ENCODE data around the gene RPL39.
"Not testable (repeated sequence)": the region's sequence is repeated elsewhere in the genome, so short reads cannot be mapped to it uniquely, and the experiment has no call there.

RPL39 gene

GRCh38 chrX:119763181-119763580 lies 28.2 kb downstream of the RPL39 start:
- DNase-seq (ENCODE audit: low spot score) = no peak

- DNase-seq (ENCODE audit: low spot score) = no peak
Observed at GRCh38 chrX:119762718-119763117, 28.7 kb downstream of the RPL39 start.

GRCh38 chrX:119760026-119760877 lies 31.2 kb downstream of the RPL39 start:
- DNase-seq (ENCODE audit: low spot score) = no peak

GRCh38 chrX:119759248-119759766 lies 32.1 kb downstream of the RPL39 start:
- DNase-seq (ENCODE audit: low spot score) = no peak

- no peak for DNase-seq (ENCODE audit: low spot score)
Observed at GRCh38 chrX:119758731-119759247, 32.6 kb downstream of the RPL39 start.

- DNase-seq (ENCODE audit: low spot score) = peak; percentile 16
Observed at GRCh38 chrX:119757979-119758730, 33.3 kb downstream of the RPL39 start, which contains the start of gene SOWAHD. Gene SOWAHD, plus strand, starts transcription at chrX:119758588. Its CDS starts 80 bp downstream, at chrX:119758668.

GRCh38 chrX:119757646-119757978 lies 33.8 kb downstream of the RPL39 start:
- no peak for DNase-seq (ENCODE audit: low spot score)

GRCh38 chrX:119756926-119757635 lies 34.3 kb downstream of the RPL39 start:
- DNase-seq (ENCODE audit: low spot score) = no peak

GRCh38 chrX:119755981-119756533 lies 35.4 kb downstream of the RPL39 start:
- DNase-seq (ENCODE audit: low spot score) = peak; percentile 10

- peak; percentile 16 for DNase-seq (ENCODE audit: low spot score)
Observed at GRCh38 chrX:119753639-119754257, 37.7 kb downstream of the RPL39 start.

GRCh38 chrX:119753001-119753400 lies 38.4 kb downstream of the RPL39 start:
- no peak for DNase-seq (ENCODE audit: low spot score)

GRCh38 chrX:119750751-119751150 lies 40.7 kb downstream of the RPL39 start:
- not testable (repeated sequence) for DNase-seq (ENCODE audit: low spot score)

- not testable (repeated sequence) for DNase-seq (ENCODE audit: low spot score)
Observed at GRCh38 chrX:119750131-119750530, 41.3 kb downstream of the RPL39 start.

GRCh38 chrX:119745283-119745848 lies 46.1 kb downstream of the RPL39 start:
- no peak for DNase-seq (ENCODE audit: low spot score)

GRCh38 chrX:119738742-119739141 lies 52.7 kb downstream of the RPL39 start:
- no peak for DNase-seq (ENCODE audit: low spot score)

Data from germinal center (tissue), 1 donor.